Bronchial epithelial cell (primary cell): ENCODE results near the gene NHLRC4. TPM values are rescaled to one million over a fixed set of nuclear protein-coding genes. Genes with fewer than 3 reads are reported as not detected.

Experiments used
- DNase-seq: peaks from one replicate; pipeline ENCODE4 v3.0.0-alpha.2; 2010; ENCODE audit warnings: low read depth
- FAIRE-seq: peaks from 2 replicates; lab custom pipeline; 2011; peaks lifted over from hg19 to GRCh38; lab: Jason Lieb, UNC
- H3K27me3 ChIP-seq: 2 replicates; pipeline ENCODE4 v1.5.1; 2011; ENCODE audit warnings: low read length; ENCODE audit not compliant: control insufficient read depth, insufficient read depth
- H3K36me3 ChIP-seq: 2 replicates; pipeline ENCODE4 v1.5.1; 2011; ENCODE audit warnings: low read length; ENCODE audit not compliant: control insufficient read depth, insufficient read depth
- H3K4me3 ChIP-seq: 2 replicates; pipeline ENCODE4 v1.5.1; 2011; ENCODE audit warnings: mild to moderate bottlenecking, low read depth, low read length, control low read depth
- CTCF ChIP-seq: IDR thresholded peaks from 2 replicates; pipeline ENCODE4 v1.5.1; 2011; ENCODE audit warnings: mild to moderate bottlenecking, moderate library complexity, low read length, control low read depth, inconsistent platforms; ENCODE audit not compliant: insufficient read depth, severe bottlenecking
- total RNA-seq: library from RNA; depleted of rRNA; stranded (reverse); fragments of >200 nt; gene quantifications from 2 replicates; pipeline ENCODE4 v1.2.1, GENCODE V29; 2014

The NHLRC4 gene
- total RNA-seq, 1 donor from 2014 or later = under 0.01 TPM

- FAIRE-seq (no peak), DNase-seq (no peak)
- Histone ChIP-seq H3K27me3 (no peaks in the 10 kb centered on the region), H3K36me3 (peaks cover 12% of the 10 kb centered on the region), H3K4me3 (no peak overlapping the region)
- TF ChIP-seq CTCF = peak; percentile 27
Measured at GRCh38 chr16:600781-601180, 34.0 kb downstream of the NHLRC4 start.

DNA sequence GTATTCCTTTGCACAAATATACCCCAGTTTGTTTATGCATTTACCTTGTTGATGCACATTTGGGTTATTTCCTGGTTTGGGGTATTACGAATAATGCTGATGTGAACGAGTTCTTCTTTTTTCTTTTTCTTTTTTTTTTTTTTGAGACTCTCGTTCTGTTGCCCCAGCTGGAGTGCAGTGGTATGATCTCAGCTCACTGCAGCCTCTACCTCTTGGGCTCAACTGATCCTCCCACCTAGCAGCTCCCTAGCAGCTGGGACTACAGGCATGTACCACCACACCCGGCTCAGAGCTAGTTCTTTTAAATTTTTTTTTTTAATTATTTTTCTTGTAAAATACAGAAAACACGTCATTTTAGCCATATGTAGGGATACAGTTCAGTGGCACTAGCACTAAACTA is 37.1 kb downstream of the NHLRC4 start:
- no peak overlapping the region for H3K4me3 ChIP-seq
- DNase-seq = no peak
- H3K27me3 ChIP-seq = no peaks in the 10 kb centered on the region
- FAIRE-seq = no peak
- no peak for TF ChIP-seq CTCF
- peaks cover 6% of the 10 kb centered on the region for H3K36me3 ChIP-seq

DNA sequence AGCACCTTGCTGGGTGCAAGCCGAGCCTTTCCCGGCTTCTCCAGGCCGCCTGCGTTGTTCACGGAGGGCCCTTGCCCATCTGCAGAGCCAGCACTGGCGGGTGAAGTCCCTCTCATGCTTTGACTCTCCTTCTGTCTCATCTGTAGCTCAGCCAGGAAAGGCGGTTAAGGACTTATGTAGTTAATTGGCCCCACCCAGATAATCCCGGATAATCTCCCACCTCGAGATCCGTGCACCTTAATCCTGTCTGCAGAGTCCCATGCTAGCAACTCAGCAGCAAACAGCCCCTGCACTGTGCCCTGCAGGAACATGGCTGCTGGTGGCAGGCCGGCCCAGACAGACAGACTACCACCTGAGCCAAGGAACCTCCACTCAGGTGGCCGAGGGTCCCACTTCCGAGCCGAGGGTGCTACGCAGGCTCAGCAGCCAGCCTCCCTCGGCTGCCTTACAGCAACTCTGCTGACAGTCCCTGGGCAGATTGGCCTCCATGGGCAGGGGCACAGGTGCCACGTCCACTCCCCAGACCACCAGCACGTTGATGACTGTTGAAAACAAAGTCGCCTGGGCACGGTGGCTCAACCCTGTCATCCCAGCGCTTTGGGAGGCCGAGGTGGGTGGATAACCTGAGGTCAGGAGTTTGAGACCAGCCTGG is 40.0 kb downstream of the NHLRC4 start:
- FAIRE-seq (no peak), DNase-seq (no peak)
- Histone ChIP-seq H3K4me3 (no peak overlapping the region), H3K36me3 (no peaks in the 10 kb centered on the region), H3K27me3 (no peaks in the 10 kb centered on the region)
- no peak for TF ChIP-seq CTCF

GRCh38 chr16:608019-608418 is 41.2 kb downstream of the NHLRC4 start:
- no peak overlapping the region for H3K4me3 ChIP-seq
- H3K36me3 ChIP-seq = no peaks in the 10 kb centered on the region
- no peak for TF ChIP-seq CTCF
- FAIRE-seq (no peak), DNase-seq (peak; percentile 42)
- H3K27me3 ChIP-seq = no peaks in the 10 kb centered on the region

DNA sequence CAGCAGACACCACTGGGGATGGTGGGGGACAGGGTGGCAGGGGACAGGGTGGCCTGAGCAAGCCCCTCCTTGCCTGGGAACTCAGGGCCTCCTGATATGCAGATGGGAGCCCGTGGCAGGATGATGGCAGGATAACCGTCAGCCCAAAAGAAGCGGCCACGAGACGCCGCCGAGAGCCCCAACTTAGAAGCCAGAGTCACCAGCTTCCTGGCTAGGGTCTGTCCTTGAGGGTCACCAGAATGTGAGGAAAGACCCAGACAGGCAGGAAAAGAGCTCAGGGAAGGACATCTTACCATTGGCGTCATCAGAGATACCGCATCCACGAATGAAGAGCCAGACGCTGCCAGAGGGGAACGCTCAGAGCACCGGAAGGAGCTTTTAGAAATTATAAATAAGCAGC is 42.5 kb downstream of the NHLRC4 start:
- H3K36me3 ChIP-seq = peaks cover 2% of the 10 kb centered on the region
- H3K27me3 ChIP-seq = no peaks in the 10 kb centered on the region
- FAIRE-seq = no peak
- no peak overlapping the region for H3K4me3 ChIP-seq
- TF ChIP-seq CTCF = no peak
- no peak for DNase-seq

- Histone ChIP-seq H3K4me3 (no peak overlapping the region), H3K27me3 (no peaks in the 10 kb centered on the region), H3K36me3 (peaks cover 2% of the 10 kb centered on the region)
- FAIRE-seq (no peak), DNase-seq (no peak)
- TF ChIP-seq CTCF = no peak
Measured at GRCh38 chr16:609984-610383, 43.2 kb downstream of the NHLRC4 start.
